GM13977 (cell line): ENCODE results near the gene CREB5.

Experiments used
- DNase-seq: peaks from one replicate; pipeline ENCODE4 v3.0.0; 2012; ENCODE audit warnings: low spot score
- in situ Hi-C: fragments of 300-500 bp; cut with MboI; formaldehyde crosslinking; loops from one replicate; pipeline ENCODE4 v1.12.0; 2022; ENCODE audit warnings: low sequenced_read_pairs, low pct_unique_long_range_greater_than_20kb, mixed read lengths, inconsistent platforms; ENCODE audit not compliant: unreplicated experiment
- TF ChIP-seq, protein P1 (sequence below): IDR thresholded peaks from 2 replicates; pipeline ENCODE4 v1.5.1; 2012; ENCODE audit warnings: mild to moderate bottlenecking, control low read depth; ENCODE audit not compliant: insufficient read depth; ENCODE audit errors: extremely low read depth, missing control alignments

CREB5 gene

DNA sequence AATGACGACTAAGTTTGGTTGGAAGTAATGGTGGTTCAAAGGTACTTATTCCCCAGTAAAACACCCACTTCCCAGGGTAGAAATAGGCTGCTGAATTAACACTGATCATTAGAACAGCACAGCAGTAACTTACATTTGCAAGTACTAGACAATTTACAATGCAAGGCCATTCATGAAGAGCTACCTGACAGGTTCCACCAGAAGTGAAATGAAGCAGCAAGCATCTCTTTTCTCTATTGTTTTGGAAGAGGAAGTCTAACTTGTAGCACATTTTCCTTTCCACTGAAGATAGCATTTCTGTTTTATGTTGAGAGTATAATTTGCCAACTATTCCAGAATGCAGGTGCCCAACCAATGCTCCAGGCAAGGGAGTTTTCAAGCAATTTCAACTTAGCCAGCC is 145.9 kb downstream of the CREB5 start:
- DNase-seq: no peak
- TF ChIP-seq, protein P1, sequence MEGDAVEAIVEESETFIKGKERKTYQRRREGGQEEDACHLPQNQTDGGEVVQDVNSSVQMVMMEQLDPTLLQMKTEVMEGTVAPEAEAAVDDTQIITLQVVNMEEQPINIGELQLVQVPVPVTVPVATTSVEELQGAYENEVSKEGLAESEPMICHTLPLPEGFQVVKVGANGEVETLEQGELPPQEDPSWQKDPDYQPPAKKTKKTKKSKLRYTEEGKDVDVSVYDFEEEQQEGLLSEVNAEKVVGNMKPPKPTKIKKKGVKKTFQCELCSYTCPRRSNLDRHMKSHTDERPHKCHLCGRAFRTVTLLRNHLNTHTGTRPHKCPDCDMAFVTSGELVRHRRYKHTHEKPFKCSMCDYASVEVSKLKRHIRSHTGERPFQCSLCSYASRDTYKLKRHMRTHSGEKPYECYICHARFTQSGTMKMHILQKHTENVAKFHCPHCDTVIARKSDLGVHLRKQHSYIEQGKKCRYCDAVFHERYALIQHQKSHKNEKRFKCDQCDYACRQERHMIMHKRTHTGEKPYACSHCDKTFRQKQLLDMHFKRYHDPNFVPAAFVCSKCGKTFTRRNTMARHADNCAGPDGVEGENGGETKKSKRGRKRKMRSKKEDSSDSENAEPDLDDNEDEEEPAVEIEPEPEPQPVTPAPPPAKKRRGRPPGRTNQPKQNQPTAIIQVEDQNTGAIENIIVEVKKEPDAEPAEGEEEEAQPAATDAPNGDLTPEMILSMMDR: no peak
- in situ Hi-C loops: no loop called here

DNA sequence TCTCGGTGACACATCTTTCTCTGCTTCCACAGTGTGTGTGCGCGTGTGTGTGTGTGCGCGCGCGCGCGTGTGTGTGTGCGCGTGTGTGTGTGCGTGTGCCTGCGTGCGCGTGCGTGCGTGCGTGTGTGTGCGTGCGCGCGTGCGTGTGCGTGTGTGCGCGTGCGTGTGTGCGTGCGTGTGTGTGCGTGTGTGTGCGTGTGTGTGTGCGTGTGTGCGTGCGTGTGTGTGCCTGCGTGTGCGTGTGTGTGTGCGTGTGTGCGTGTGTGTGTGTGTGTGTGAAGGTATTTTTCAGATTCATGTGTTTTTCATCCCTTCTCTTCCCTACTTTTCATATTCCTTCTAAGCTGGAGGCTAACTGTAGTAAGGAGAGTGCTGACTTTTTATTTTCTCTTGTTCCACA is 148.4 kb downstream of the CREB5 start:
- no peak for DNase-seq
- TF ChIP-seq, protein P1: no peak
- in situ Hi-C loops: no loop called here

DNA sequence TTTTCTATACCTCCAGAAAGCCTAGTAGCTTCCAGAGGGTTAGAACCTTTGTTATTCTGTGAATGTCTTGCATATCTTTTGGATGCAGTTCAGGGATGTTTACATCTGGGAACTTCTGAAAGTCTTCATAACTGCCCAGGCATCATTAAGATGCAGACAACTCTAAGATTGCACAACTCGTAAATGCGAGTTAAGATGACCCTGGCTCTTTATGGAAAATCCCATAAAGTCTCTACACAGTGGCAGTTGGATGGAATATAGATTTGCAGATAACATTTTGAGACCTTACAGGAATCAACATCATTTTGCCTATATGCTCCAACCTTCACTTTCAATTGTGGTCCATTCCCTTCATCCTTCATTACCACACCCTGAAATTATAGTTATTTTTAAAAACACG is 151.7 kb downstream of the CREB5 start:
- in situ Hi-C loops: no loop called here
- DNase-seq: no peak
- TF ChIP-seq, protein P1: no peak

DNA sequence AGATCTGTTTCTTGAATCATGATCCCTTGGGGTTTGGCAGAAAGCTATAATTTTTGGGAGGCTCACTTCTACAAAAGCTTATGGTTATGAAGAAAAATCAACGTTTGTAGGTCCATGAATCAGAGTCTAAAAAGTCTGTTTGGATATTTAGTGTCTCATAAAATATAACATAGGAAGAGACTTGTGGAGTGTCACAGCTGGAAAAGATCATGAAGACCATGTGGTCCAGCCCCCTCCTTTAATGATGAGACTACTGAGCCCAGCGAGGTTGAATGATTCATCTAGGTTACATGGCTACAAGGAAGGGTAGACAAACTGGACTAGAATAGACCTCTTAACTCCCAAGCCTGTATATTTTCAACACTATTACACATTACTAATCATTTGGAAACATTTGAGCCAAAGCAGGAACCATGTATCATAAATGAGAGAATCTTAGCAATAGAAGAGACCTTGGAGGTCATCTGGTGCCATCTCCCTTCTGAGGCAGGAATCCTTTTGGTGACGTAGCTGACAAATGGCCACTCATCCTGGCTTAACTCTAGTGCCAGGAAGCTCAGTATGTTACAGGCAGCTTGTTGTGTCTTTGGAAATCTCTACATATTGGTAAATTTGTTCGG is 152.5 kb downstream of the CREB5 start:
- in situ Hi-C loops: no loop called here
- DNase-seq: no peak
- TF ChIP-seq, protein P1: no peak

DNA sequence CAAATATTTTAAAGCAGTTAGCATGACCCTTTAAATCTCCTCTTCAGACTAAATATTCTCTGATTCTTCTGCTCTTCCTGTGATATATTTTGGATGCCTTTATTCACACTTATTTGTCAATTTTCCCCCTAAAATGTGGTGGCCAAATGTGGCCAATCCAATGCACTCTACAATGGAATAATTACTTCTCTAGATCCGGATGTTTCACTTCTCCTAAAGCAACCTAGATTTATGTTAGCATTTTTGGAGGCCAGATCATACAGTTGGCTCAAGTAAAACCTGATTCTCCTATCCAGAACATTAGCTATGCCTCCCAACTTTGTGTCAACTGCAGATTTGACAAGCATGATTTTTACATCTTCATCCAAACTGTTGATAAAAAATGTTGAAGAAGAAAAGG is 153.7 kb downstream of the CREB5 start:
- in situ Hi-C loops: no loop called here
- TF ChIP-seq, protein P1: no peak

DNA sequence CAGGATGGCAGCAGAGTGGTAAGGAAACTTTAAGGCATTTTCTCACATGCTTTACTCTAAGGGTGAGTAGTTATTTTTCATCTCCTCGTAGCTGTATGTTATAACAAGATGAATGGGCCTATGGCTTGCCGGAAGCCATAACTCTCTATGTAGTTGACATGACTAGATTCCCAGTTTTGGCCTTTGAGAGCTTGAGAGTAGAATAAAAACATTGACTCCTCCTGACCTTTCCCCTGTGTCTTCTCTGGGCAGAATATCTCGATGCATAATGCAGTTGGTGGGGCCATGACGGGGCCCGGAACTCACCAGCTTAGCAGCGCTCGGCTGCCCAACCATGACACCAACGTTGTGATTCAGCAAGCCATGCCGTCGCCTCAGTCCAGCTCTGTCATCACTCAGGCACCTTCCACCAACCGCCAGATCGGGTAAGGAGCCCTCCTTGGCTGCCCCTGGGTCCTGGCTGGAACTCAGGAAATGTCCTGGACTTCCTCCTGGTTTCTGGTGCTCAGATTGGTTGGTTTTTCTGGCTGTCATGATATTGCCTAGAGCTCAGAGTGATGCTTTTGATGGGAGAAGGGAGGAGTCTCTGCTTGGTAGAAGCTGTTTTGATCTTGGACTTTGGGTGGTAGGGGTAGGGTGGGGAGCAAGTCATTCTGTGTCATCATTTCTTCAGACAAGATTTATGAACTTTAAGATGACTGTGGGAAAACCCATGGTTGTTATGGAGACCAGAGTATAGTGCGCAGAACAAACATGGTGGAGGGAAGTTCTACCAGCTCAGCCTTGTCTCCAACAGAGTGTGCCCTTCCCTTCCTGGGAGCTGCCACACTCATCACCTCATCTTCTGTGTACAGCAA is 158.0 kb downstream of the CREB5 start:
- in situ Hi-C loops: no loop called here
- peak; percentile 57 for DNase-seq
- TF ChIP-seq, protein P1: no peak

More for the DNA sequence above, 153.7 kb downstream of the CREB5 start:
- DNase-seq: no peak
